Activated CD8-positive, alpha-beta memory T cell treated with anti-CD3 and anti-CD28 coated beads for 36 hours (primary cell): ENCODE data around the gene RBMS3. TPM values are rescaled to one million over a fixed set of nuclear protein-coding genes. Genes with fewer than 3 reads are reported as not detected.

Experiments used
- CTCF ChIA-PET: fragments of 350-600 bp; sonication (Branson Sonifier 250); formaldehyde crosslinking; loops from one replicate; lab custom pipeline; 2021; ENCODE audit warnings: antibody characterized with exemption; lab: Charles Lee
- POLR2A ChIA-PET: fragments of 350-600 bp; sonication (Branson Sonifier 250); formaldehyde crosslinking; loops from one replicate; lab custom pipeline; 2021; ENCODE audit warnings: antibody characterized with exemption; lab: Charles Lee
- total RNA-seq, 2 experiments: library from RNA; stranded (reverse); gene quantifications; one replicate each; pipeline ENCODE4 v1.2.3, GENCODE V29; 2021

RBMS3 gene
- total RNA-seq, 2 experiments from 2014 or later = 0.48 to 0.86 TPM

DNA sequence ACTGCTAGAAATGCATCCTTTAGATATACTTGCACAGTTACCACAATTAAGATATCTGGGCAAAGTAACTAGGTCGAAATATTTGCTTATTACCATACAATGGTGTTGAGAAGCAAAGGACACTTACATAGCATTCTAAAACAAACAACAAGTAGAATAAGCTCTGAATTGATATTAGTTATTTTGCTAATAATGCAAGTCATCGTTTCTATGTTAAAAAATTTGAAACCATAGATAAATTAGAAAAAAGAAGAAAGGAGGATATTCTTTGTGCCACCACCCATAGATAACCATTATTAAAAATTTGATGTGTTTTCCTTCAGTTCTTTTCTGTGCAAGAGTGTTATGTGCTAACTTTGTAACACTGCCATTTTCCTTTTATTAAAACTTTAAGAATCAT, 435.3 kb downstream of the RBMS3 start:
- POLR2A ChIA-PET = no interaction called here
- CTCF ChIA-PET = no interaction called here

GRCh38 chr3:29718661-29719065, 437.8 kb downstream of the RBMS3 start:
- POLR2A ChIA-PET = no interaction called here
- CTCF ChIA-PET = no interaction called here

GRCh38 chr3:29720665-29721064, 439.8 kb downstream of the RBMS3 start:
- ChIA-PET POLR2A (no interaction called here), CTCF (no interaction called here)

DNA sequence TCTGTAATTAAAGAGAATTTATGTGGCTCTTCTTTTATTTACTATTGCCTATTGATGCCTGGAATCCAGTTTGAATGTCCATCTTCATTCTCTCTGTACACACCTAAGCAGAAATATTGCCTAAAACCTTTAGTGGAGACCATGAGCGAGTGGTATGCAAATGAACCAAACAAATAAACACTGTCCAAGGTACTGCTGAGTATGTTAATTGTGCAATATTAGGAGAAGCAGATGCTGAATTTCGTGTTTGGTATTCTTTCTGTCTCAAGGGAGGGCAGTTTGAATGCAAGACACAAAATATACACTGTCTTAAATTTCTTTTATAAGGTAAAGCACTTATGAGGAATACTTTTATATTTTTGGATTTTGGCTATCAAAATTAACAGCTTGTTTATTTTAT, 440.9 kb downstream of the RBMS3 start:
- CTCF ChIA-PET = no interaction called here
- POLR2A ChIA-PET = no interaction called here

- CTCF ChIA-PET = no interaction called here
- POLR2A ChIA-PET = no interaction called here
These were observed 450.2 kb downstream of the RBMS3 start for GRCh38 chr3:29731050-29731449.

DNA sequence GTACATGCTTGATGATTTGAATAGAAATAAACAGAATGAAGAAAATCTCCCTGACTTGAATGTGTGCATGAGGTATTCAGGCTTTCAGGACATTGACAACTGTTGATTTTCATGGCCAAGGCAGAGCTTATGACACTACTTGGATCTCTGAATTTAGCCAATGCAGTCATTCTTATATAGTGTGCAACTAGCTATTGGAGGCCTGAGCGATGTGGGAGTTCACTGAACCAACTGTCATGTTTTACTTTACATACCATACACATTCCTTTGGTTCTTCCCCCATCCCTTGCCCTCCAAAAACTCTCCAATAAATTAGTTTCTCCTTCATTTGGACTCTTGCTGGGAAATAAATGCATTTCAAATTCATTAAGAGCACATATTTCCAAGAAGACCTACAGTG, 460.4 kb downstream of the RBMS3 start:
- ChIA-PET CTCF (no interaction called here), POLR2A (no interaction called here)

DNA sequence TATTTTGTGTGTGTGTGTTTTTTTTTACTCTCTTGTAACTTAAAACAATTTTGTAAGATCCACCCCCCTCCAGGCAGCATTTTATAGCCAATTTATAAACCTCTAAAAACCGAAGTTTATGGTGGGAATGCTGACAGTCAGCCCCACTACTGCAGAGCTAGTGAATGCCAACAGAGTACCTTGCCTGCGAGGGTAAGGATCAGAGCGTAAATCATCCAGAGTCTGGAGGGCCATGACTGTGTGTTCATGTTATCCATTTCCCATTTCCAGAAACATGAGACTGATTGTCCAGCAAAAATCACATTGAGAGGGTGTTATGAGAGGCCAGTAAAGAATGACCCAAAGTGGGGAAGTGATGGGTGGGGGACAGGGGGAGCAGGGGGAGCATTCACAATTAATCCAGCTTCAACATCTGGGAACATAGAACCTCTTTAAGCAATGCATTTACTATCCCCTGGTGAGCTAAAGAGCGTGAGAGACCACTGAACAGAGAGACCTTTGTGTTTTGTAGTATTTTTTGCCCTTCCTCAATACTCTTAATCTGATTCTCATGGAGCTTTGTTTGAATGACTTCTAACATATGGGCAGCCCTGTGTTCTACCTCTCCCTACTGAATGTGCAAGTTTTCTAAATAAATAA, 464.5 kb downstream of the RBMS3 start:
- POLR2A ChIA-PET = no interaction called here
- CTCF ChIA-PET = no interaction called here

DNA sequence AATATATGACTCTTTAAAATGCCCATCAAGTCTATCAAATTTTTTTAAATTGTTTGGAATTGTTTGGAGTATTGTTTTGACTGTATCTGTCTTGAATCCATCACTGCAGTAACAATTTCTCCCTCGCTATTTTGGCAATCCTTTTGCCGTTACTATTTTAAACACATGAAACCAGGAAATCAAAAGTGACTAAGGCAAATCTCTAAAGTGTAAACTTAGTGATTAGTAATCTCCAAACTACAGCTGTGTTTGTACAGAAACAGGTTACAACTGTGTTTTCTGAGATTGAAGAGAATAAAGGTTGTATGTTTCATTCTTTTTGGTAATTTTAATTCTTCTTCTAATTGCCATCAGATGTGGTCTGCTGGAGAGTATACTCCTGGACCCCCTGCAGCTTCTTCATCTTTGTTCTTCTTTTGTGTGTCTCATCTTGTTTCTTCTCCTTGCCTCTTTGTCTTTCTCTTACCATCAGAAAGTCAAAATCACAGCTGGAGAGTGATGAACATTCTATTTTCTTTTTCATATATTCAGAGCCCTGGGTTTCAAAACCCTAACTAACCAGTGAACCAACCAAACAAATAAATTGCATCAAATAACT, 465.4 kb downstream of the RBMS3 start:
- ChIA-PET CTCF (no interaction called here), POLR2A (no interaction called here)

- POLR2A ChIA-PET = no interaction called here
These were observed 467.1 kb downstream of the RBMS3 start for GRCh38 chr3:29747991-29748390.

GRCh38 chr3:29751647-29752314, 470.9 kb downstream of the RBMS3 start:
- POLR2A ChIA-PET = no interaction called here

More at GRCh38 chr3:29747991-29748390, 467.1 kb downstream of the RBMS3 start:
- CTCF ChIA-PET = no interaction called here

GRCh38 chr3:29754346-29754745, 473.5 kb downstream of the RBMS3 start:
- POLR2A ChIA-PET = no interaction called here
- CTCF ChIA-PET = no interaction called here

More at GRCh38 chr3:29751647-29752314, 470.9 kb downstream of the RBMS3 start:
- CTCF ChIA-PET = no interaction called here

GRCh38 chr3:29755416-29755815, 474.5 kb downstream of the RBMS3 start:
- POLR2A ChIA-PET = no interaction called here
- CTCF ChIA-PET = no interaction called here

- CTCF ChIA-PET = no interaction called here
- POLR2A ChIA-PET = no interaction called here
These were observed 476.3 kb downstream of the RBMS3 start for GRCh38 chr3:29757054-29757777.

- ChIA-PET CTCF (no interaction called here), POLR2A (no interaction called here)
These were observed 477.2 kb downstream of the RBMS3 start for GRCh38 chr3:29758108-29758433.

GRCh38 chr3:29758434-29759322, 477.8 kb downstream of the RBMS3 start:
- POLR2A ChIA-PET = no interaction called here
- CTCF ChIA-PET = no interaction called here

GRCh38 chr3:29759411-29760225, 478.7 kb downstream of the RBMS3 start:
- CTCF ChIA-PET = no interaction called here
- POLR2A ChIA-PET = no interaction called here

- CTCF ChIA-PET = no interaction called here
- POLR2A ChIA-PET = no interaction called here
These were observed 479.4 kb downstream of the RBMS3 start for GRCh38 chr3:29760226-29760685.

GRCh38 chr3:29761517-29761916, 480.6 kb downstream of the RBMS3 start:
- CTCF ChIA-PET = no interaction called here
- POLR2A ChIA-PET = no interaction called here

DNA sequence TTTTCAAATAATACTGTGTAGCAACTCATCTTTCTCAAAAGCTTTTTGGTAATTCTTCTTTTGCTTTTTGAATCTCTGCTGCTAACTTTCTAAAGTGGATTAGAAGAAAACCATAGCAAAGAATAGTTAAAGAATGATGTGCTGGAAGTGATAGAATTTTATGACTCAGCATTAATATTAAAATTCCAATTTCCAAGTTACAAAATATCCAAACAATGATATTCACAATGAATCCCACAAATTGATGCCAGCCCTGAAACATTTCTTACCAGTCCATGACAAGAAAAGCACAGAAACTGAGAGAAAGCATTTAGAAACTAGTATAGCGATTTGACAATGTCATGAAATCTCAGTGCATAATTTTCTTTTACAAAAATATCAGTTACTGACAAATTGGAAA, 482.2 kb downstream of the RBMS3 start:
- ChIA-PET CTCF (no interaction called here), POLR2A (no interaction called here)
